ENCODE measurements around the gene NSF.

NSF gene

GRCh38 chr17:46736100-46736499, 145.6 kb downstream of the NSF start:
- no peak for ATAC-seq
- TF ChIP-seq ISL1 (CRISPR knock-in tag; IDR thresholded peaks at IDR 0.05) = no peak
- TF ChIP-seq ESRRG (CRISPR knock-in tag; IDR thresholded peaks at IDR 0.05) = no peak
- no peak for TF ChIP-seq ZNF565 (CRISPR knock-in tag; conservative IDR thresholded peaks at IDR 0.05; ENCODE audit: low read depth)
- no peak for TF ChIP-seq PPARA (CRISPR knock-in tag; IDR thresholded peaks at IDR 0.05; ENCODE audit: borderline replicate concordance)
- TF ChIP-seq ARNTL (CRISPR knock-in tag; IDR thresholded peaks at IDR 0.05; ENCODE audit: borderline replicate concordance, low read depth) = no peak
- TF ChIP-seq ZFP3 (CRISPR knock-in tag; IDR thresholded peaks at IDR 0.05) = no peak
- TF ChIP-seq, protein P1, sequence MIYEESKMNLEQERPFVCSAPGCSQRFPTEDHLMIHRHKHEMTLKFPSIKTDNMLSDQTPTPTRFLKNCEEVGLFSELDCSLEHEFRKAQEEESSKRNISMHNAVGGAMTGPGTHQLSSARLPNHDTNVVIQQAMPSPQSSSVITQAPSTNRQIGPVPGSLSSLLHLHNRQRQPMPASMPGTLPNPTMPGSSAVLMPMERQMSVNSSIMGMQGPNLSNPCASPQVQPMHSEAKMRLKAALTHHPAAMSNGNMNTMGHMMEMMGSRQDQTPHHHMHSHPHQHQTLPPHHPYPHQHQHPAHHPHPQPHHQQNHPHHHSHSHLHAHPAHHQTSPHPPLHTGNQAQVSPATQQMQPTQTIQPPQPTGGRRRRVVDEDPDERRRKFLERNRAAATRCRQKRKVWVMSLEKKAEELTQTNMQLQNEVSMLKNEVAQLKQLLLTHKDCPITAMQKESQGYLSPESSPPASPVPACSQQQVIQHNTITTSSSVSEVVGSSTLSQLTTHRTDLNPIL (CRISPR knock-in tag; IDR thresholded peaks at IDR 0.05; ENCODE audit: low read depth) = no peak
- TF ChIP-seq, protein P2, sequence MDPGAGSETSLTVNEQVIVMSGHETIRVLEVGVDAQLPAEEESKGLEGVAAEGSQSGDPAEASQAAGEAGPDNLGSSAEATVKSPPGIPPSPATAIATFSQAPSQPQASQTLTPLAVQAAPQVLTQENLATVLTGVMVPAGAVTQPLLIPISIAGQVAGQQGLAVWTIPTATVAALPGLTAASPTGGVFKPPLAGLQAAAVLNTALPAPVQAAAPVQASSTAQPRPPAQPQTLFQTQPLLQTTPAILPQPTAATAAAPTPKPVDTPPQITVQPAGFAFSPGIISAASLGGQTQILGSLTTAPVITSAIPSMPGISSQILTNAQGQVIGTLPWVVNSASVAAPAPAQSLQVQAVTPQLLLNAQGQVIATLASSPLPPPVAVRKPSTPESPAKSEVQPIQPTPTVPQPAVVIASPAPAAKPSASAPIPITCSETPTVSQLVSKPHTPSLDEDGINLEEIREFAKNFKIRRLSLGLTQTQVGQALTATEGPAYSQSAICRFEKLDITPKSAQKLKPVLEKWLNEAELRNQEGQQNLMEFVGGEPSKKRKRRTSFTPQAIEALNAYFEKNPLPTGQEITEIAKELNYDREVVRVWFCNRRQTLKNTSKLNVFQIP (CRISPR knock-in tag; IDR thresholded peaks at IDR 0.05; ENCODE audit: borderline replicate concordance, low read depth) = no peak
- TF ChIP-seq GLIS3 (CRISPR knock-in tag; IDR thresholded peaks at IDR 0.05) = no peak
- no peak for TF ChIP-seq ZC3H10 (CRISPR knock-in tag; IDR thresholded peaks at IDR 0.05)
- TF ChIP-seq, protein P3, sequence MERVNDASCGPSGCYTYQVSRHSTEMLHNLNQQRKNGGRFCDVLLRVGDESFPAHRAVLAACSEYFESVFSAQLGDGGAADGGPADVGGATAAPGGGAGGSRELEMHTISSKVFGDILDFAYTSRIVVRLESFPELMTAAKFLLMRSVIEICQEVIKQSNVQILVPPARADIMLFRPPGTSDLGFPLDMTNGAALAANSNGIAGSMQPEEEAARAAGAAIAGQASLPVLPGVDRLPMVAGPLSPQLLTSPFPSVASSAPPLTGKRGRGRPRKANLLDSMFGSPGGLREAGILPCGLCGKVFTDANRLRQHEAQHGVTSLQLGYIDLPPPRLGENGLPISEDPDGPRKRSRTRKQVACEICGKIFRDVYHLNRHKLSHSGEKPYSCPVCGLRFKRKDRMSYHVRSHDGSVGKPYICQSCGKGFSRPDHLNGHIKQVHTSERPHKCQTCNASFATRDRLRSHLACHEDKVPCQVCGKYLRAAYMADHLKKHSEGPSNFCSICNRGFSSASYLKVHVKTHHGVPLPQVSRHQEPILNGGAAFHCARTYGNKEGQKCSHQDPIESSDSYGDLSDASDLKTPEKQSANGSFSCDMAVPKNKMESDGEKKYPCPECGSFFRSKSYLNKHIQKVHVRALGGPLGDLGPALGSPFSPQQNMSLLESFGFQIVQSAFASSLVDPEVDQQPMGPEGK (CRISPR knock-in tag; IDR thresholded peaks at IDR 0.05; ENCODE audit: borderline replicate concordance) = no peak
- TF ChIP-seq TCF4 (CRISPR knock-in tag; IDR thresholded peaks at IDR 0.05; ENCODE audit: borderline replicate concordance) = no peak
- no peak for TF ChIP-seq ZFP30 (CRISPR knock-in tag; IDR thresholded peaks at IDR 0.05)
- TF ChIP-seq OSR1 (CRISPR knock-in tag; IDR thresholded peaks at IDR 0.05) = no peak
- TF ChIP-seq RARB (CRISPR knock-in tag; IDR thresholded peaks at IDR 0.05) = no peak
- TF ChIP-seq ZNF70 (CRISPR knock-in tag; IDR thresholded peaks at IDR 0.05) = no peak
- no peak for TF ChIP-seq TOX (CRISPR knock-in tag; IDR thresholded peaks at IDR 0.05; ENCODE audit: borderline replicate concordance)
- no peak for TF ChIP-seq BACH2 (CRISPR knock-in tag; IDR thresholded peaks at IDR 0.05; ENCODE audit: borderline replicate concordance)

DNA sequence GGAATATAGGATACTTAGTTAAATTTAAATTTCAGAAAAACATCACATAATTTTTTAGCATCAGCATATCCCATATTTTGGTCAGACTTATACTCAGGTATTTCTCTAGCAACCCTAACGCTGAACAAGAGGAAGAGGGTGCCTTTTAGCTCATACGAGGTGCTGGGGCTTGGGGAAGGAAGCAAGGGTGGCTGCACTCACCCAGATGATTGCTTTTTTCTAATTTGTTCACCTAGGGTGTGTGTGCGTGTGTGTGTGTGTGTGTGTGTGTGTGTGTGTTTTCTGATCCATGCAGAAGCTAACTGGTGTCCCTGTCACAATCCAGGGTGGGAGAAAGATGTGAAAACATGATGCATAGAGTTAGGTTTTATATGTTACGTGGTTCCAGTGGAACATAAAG, 146.9 kb downstream of the NSF start:
- no peak for ATAC-seq
- TF ChIP-seq ZFP3 (CRISPR knock-in tag; IDR thresholded peaks at IDR 0.05) (no peak), ARNTL (CRISPR knock-in tag; IDR thresholded peaks at IDR 0.05; ENCODE audit: borderline replicate concordance, low read depth) (no peak), BACH2 (CRISPR knock-in tag; IDR thresholded peaks at IDR 0.05; ENCODE audit: borderline replicate concordance) (no peak), OSR1 (CRISPR knock-in tag; IDR thresholded peaks at IDR 0.05) (no peak), TCF4 (CRISPR knock-in tag; IDR thresholded peaks at IDR 0.05; ENCODE audit: borderline replicate concordance) (no peak), ISL1 (CRISPR knock-in tag; IDR thresholded peaks at IDR 0.05) (no peak), ZC3H10 (CRISPR knock-in tag; IDR thresholded peaks at IDR 0.05) (no peak), RARB (CRISPR knock-in tag; IDR thresholded peaks at IDR 0.05) (no peak), SNAI2 (CRISPR knock-in tag; IDR thresholded peaks at IDR 0.05) (no peak), ZNF565 (CRISPR knock-in tag; conservative IDR thresholded peaks at IDR 0.05; ENCODE audit: low read depth) (no peak), GLIS3 (CRISPR knock-in tag; IDR thresholded peaks at IDR 0.05) (no peak), TOX (CRISPR knock-in tag; IDR thresholded peaks at IDR 0.05; ENCODE audit: borderline replicate concordance) (no peak), CSDC2 (CRISPR knock-in tag; IDR thresholded peaks at IDR 0.05) (no peak), ESRRG (CRISPR knock-in tag; IDR thresholded peaks at IDR 0.05) (no peak), ZNF8 (CRISPR knock-in tag; IDR thresholded peaks at IDR 0.05) (no peak), TSHZ2 (CRISPR knock-in tag; IDR thresholded peaks at IDR 0.05) (no peak), ZFP30 (CRISPR knock-in tag; IDR thresholded peaks at IDR 0.05) (no peak), CSRNP3 (CRISPR knock-in tag; IDR thresholded peaks at IDR 0.05) (no peak)
- TF ChIP-seq, protein P1 (CRISPR knock-in tag; IDR thresholded peaks at IDR 0.05; ENCODE audit: low read depth) = no peak
